PC-9 (cell line): ENCODE data around the gene HOXD4. TPM values are rescaled to one million over a fixed set of nuclear protein-coding genes. Genes with fewer than 3 reads are reported as not detected.

Experiments used
- Bru-seq: library from RNA; stranded (reverse); fragments of 400-500 nt; gene quantifications from one replicate; lab custom pipeline; 2021; lab: Mats Ljungman, UMichigan
- BruChase-seq, 2 experiments: library from RNA; stranded (reverse); fragments of 400-500 nt; gene quantifications; one replicate each; lab custom pipeline; 2021; lab: Mats Ljungman, UMichigan
- BruUV-seq: library from RNA; stranded (reverse); fragments of 400-500 nt; replicated peaks from 2 replicates; lab custom pipeline; 2021; lab: Mats Ljungman, UMichigan
- CTCF ChIA-PET: fragments of 300-600 bp; sonication (Branson Sonifier 250); formaldehyde crosslinking; loops from one replicate; lab custom pipeline; 2022; ENCODE audit warnings: antibody characterized with exemption; lab: Charles Lee
- POLR2A ChIA-PET: fragments of 300-600 bp; sonication (Branson Sonifier 250); formaldehyde crosslinking; loops from one replicate; lab custom pipeline; 2022; ENCODE audit warnings: antibody characterized with exemption; ENCODE audit not compliant: unreplicated experiment; lab: Charles Lee
- DNase-seq, 2 experiments: peaks; one replicate each; pipeline versions ENCODE4 v3.0.0 to v3.0.0-alpha.2; 2015 to 2022; ENCODE audit warnings: mixed read lengths in 1 of 2
- H2AFZ ChIP-seq: fragments of 200-600 bp; sonication (generic); 2 replicates; pipeline ENCODE4 v1.8.1; 2017; ENCODE audit warnings: antibody characterized with exemption
- H3F3A ChIP-seq: fragments of 200-600 bp; sonication (generic); 2 replicates; pipeline ENCODE4 v1.8.1; 2017; ENCODE audit warnings: antibody characterized with exemption, mild to moderate bottlenecking, low read depth; ENCODE audit not compliant: insufficient read depth
- H3K27ac ChIP-seq: fragments of 200-600 bp; sonication (generic); 2 replicates; pipeline ENCODE4 v1.6.1; 2016; ENCODE audit warnings: mixed run types
- H3K27me3 ChIP-seq: fragments of 200-600 bp; sonication (generic); 2 replicates; pipeline ENCODE4 v1.6.1; 2016; ENCODE audit warnings: low read depth, mixed run types; ENCODE audit not compliant: insufficient read depth
- H3K36me3 ChIP-seq: fragments of 200-600 bp; sonication (generic); 2 replicates; pipeline ENCODE4 v1.6.1; 2016; ENCODE audit warnings: low read depth, mixed run types
- H3K4me1 ChIP-seq: fragments of 200-600 bp; sonication (generic); replicated peaks from 2 replicates; pipeline ENCODE4 v1.6.1; 2016; ENCODE audit warnings: mixed run types; ENCODE audit not compliant: insufficient read depth
- H3K4me2 ChIP-seq: fragments of 200-600 bp; sonication (generic); 2 replicates; pipeline ENCODE4 v1.6.1; 2017; ENCODE audit warnings: mixed run types
- H3K4me3 ChIP-seq: fragments of 200-600 bp; sonication (generic); 2 replicates; pipeline ENCODE4 v1.6.1; 2016; ENCODE audit warnings: mixed run types
- H3K79me2 ChIP-seq: fragments of 200-600 bp; sonication (generic); 2 replicates; pipeline ENCODE4 v1.6.1; 2017; ENCODE audit warnings: low read depth, mixed run types
- H3K9me2 ChIP-seq: fragments of 200-600 bp; sonication (generic); 2 replicates; pipeline ENCODE4 v1.8.1; 2017; ENCODE audit warnings: mild to moderate bottlenecking; ENCODE audit not compliant: insufficient read depth
- H3K9me3 ChIP-seq: fragments of 200-600 bp; sonication (generic); 2 replicates; pipeline ENCODE4 v1.8.1; 2016; ENCODE audit warnings: low read depth; ENCODE audit not compliant: insufficient read depth
- H4K20me1 ChIP-seq: fragments of 200-600 bp; sonication (generic); 2 replicates; pipeline ENCODE4 v1.8.1; 2017; ENCODE audit not compliant: insufficient read depth
- CTCF ChIP-seq: fragments of 200-600 bp; sonication (generic); conservative IDR thresholded peaks from 2 replicates; pipeline ENCODE4 v1.6.1; 2017; ENCODE audit warnings: mixed run types, antibody characterized with exemption, mild to moderate bottlenecking, moderate library complexity
- EZH2 ChIP-seq: fragments of 200-600 bp; sonication (generic); IDR thresholded peaks from 2 replicates; pipeline ENCODE4 v1.8.0; 2017; ENCODE audit warnings: antibody characterized with exemption, low read depth
- intact Hi-C: fragments of 100-400 bp; cut with micrococcal nuclease; formaldehyde crosslinking; loops from one replicate; pipeline ENCODE4 v1.10.0; 2022; ENCODE audit not compliant: unreplicated experiment
- long read RNA-seq: library from polyadenylated mRNA; stranded (forward); transcript quantifications from one replicate; pipeline ENCODE4 v2.0.0, GENCODE V29; 2022
- total RNA-seq: library from RNA; stranded (reverse); gene quantifications from 2 replicates; pipeline ENCODE4 v1.2.3, GENCODE V29; 2021

Gene HOXD4
- total RNA-seq (not detected in 2 replicates), Bru-seq, nascent RNA (not detected), BruChase-seq, experiment 1, labeled RNA remaining after a 2-hour chase (not detected), BruChase-seq, experiment 2, labeled RNA remaining after a 6-hour chase (not detected)
- long read RNA-seq = 0 reads

GRCh38 chr2:176151442-176152287, at the start of gene HOXD4:
HOXD4 (plus strand) TSS chr2:176151550; CDS start chr2:176151634, 84 bp downstream.
- H2AFZ ChIP-seq = no peak within 1 kb of the TSS
- DNase-seq = no peak
- no peaks in the 10 kb centered on the region for H4K20me1 ChIP-seq
- no TSS peak for BruUV-seq
- no peaks in the 10 kb centered on the region for H3K9me2 ChIP-seq
- H3K27ac ChIP-seq = no peak within 1 kb of the TSS
- CTCF ChIA-PET = no interaction called here
- no peaks in the 10 kb centered on the region for H3K79me2 ChIP-seq
- H3K9me3 ChIP-seq = no peaks in the 10 kb centered on the region
- POLR2A ChIA-PET = no interaction called here
- intact Hi-C loops = no loop called here
- H3K36me3 ChIP-seq = no peaks in the 10 kb centered on the region
- H3K4me3 ChIP-seq = no peak within 1 kb of the TSS
- TF ChIP-seq EZH2 (no peak), CTCF (no peak)
- H3K27me3 ChIP-seq = peaks cover 89% of the 10 kb centered on the region
- H3F3A ChIP-seq = no peaks in the 10 kb centered on the region
- H3K4me1 ChIP-seq = no peaks in the 10 kb centered on the region
- no peak within 1 kb of the TSS for H3K4me2 ChIP-seq

GRCh38 chr2:176101842-176102241, 49.5 kb upstream of the HOXD4 start:
- Histone ChIP-seq H3K79me2 (no peaks in the 10 kb centered on the region), H3K4me3 (no peak overlapping the region), H3K27me3 (peaks cover 32% of the 10 kb centered on the region), H3K4me1 (peaks cover 7% of the 10 kb centered on the region; the same call in 1 of the 2 replicates), H3K9me3 (no peaks in the 10 kb centered on the region), H3K36me3 (no peaks in the 10 kb centered on the region), H3K9me2 (no peaks in the 10 kb centered on the region), H4K20me1 (no peaks in the 10 kb centered on the region), H3K4me2 (no peak overlapping the region), H3F3A (no peaks in the 10 kb centered on the region), H3K27ac (no peak overlapping the region), H2AFZ (no peak overlapping the region)
- CTCF ChIA-PET = no interaction called here
- BruUV-seq = no TSS peak
- intact Hi-C loops = no loop called here
- POLR2A ChIA-PET = no interaction called here
- DNase-seq = no peak
- TF ChIP-seq EZH2 (no peak), CTCF (no peak)

DNA sequence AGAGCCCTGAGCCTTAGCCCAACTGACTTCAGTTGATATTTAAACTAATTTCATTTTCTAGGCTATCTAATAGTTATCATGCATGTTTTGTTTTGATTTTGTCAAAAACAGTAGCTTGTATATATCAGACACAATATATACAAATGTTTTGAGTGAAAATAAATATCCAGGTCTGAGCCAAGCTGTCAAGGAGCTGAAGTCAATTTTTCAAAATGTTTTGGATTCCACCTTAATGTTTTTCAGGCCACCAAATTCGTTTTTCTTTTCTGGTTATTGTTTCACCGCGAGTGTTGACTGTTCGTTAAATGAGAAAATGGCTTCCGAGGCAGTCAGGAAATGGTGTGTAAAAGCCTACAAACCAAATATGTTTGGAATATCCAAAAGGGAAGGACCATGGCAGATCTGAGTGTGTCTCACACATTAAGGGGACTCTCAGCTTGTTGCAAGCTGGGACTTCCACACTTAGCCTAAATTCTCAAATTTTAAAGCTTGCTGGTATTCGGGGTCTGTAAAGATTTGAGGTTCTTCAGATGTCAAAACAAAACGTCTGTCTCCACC, 49.0 kb upstream of the HOXD4 start:
- H3K9me3 ChIP-seq = no peaks in the 10 kb centered on the region
- intact Hi-C loops = no loop called here
- CTCF ChIA-PET = no interaction called here
- DNase-seq = no peak
- H3K4me2 ChIP-seq = no peak overlapping the region
- H2AFZ ChIP-seq = no peak overlapping the region
- BruUV-seq = no TSS peak
- no peak overlapping the region for H3K4me3 ChIP-seq
- H3K4me1 ChIP-seq = 0 out of 2 replicates have a peak, but pooled peaks cover 3% of the 10 kb centered on the region
- H3K79me2 ChIP-seq = no peaks in the 10 kb centered on the region
- H3K27ac ChIP-seq = no peak overlapping the region
- POLR2A ChIA-PET = no interaction called here
- no peaks in the 10 kb centered on the region for H3K9me2 ChIP-seq
- no peaks in the 10 kb centered on the region for H3F3A ChIP-seq
- no peaks in the 10 kb centered on the region for H4K20me1 ChIP-seq
- TF ChIP-seq CTCF = no peak
- TF ChIP-seq EZH2 = no peak
- H3K36me3 ChIP-seq = no peaks in the 10 kb centered on the region
- H3K27me3 ChIP-seq = peaks cover 27% of the 10 kb centered on the region
